K562 (cell line): ENCODE results near the gene ERMP1. TPM values are rescaled to one million over a fixed set of nuclear protein-coding genes. Genes with fewer than 3 reads are reported as not detected.
A peak's percentile ranks its signal among the peaks of the same experiment; 100 is the strongest.

Source experiments
- ARID4B ChIP-seq: sonication (generic); formaldehyde crosslinking; IDR thresholded peaks from 2 replicates; pipeline ENCODE4 v1.8.0; 2022; ENCODE audit warnings: mild to moderate bottlenecking, missing genetic modification reagents
- ASH1L ChIP-seq: fragments of 450-650 bp; IDR thresholded peaks from 2 replicates; pipeline ENCODE4 v1.6.1; 2018; ENCODE audit warnings: borderline replicate concordance, mild to moderate bottlenecking, low read depth; ENCODE audit not compliant: partially characterized antibody
- BACH1 ChIP-seq: fragments of 200-800 bp; sonication (Bioruptor generic); IDR thresholded peaks from 2 replicates; pipeline ENCODE4 v1.6.1; 2016; ENCODE audit warnings: missing genetic modification characterization, missing compliant biosample characterization
- HES1 ChIP-seq: fragments of 450-650 bp; IDR thresholded peaks from 2 replicates; pipeline ENCODE4 v1.6.1; 2016; ENCODE audit warnings: low read depth, mild to moderate bottlenecking, moderate library complexity
- MEF2D ChIP-seq: conservative IDR thresholded peaks from 2 replicates; pipeline ENCODE4 v1.6.1; 2016; ENCODE audit warnings: low read depth, missing genetic modification characterization, missing compliant biosample characterization
- PYGO2 ChIP-seq: fragments of 450-650 bp; IDR thresholded peaks from 2 replicates; pipeline ENCODE4 v1.6.1; 2016; ENCODE audit warnings: mild to moderate bottlenecking, missing genetic modification characterization, moderate library complexity, missing compliant biosample characterization
- RCOR1 ChIP-seq, 2 experiments: IDR thresholded peaks; 2 replicates each; pipeline ENCODE4 v1.6.1; 2012; ENCODE audit warnings: low read depth in 2 of 2, low read length in 2 of 2, borderline replicate concordance in 1 of 2, improper control_type of control experiment in 1 of 2
- ZNF121 ChIP-seq: sonication (generic); formaldehyde crosslinking; conservative IDR thresholded peaks from 2 replicates; pipeline ENCODE4 v1.8.0; 2022; ENCODE audit warnings: missing genetic modification reagents
- ZNF239 ChIP-seq: fragments of 250-450 bp; sonication (Bioruptor Pico); IDR thresholded peaks from 2 replicates; pipeline ENCODE4 v1.4.0; 2020; ENCODE audit warnings: mild to moderate bottlenecking
- ZNF436 ChIP-seq: fragments of 250-450, 450-650 bp; sonication (Bioruptor Pico); formaldehyde crosslinking; IDR thresholded peaks from 2 replicates; pipeline ENCODE4 v1.7.0; 2020; ENCODE audit warnings: mild to moderate bottlenecking
- ZNF785 ChIP-seq: fragments of 250-450 bp; sonication (Bioruptor Pico); IDR thresholded peaks from 2 replicates; pipeline ENCODE4 v1.4.0; 2020; ENCODE audit warnings: mild to moderate bottlenecking
- polyA plus RNA-seq, 8 experiments: library from polyadenylated mRNA; depleted of rRNA in 4 of 8; stranded (reverse) in 5 of 8; unstranded in 3 of 8; fragments of >200 nt; fragmentation: Nextera tagmentation in 2 of 8; fragmentation: Illumina TruSeq in 1 of 8; extraction: Ambion mirVana in 2 of 8; extraction: Trizol in 1 of 8; gene quantifications; 2 replicates each; pipeline versions ENCODE4 v1.2.1 to v1.2.3, GENCODE V29; 2011 to 2014; ENCODE audit warnings: inconsistent platforms in 1 of 8, missing spikeins in 1 of 8
- total RNA-seq, 7 experiments: library from RNA; depleted of rRNA in 6 of 7; stranded (reverse); fragments of >200 nt in 6 of 7; fragmentation: Illumina TruSeq in 2 of 7; extraction: Trizol in 2 of 7; gene quantifications; 2 replicates each; pipeline versions ENCODE4 v1.2.1 to v1.2.3, GENCODE V29; 2011 to 2021; ENCODE audit warnings: low replicate concordance in 1 of 7
- TF ChIP-seq, protein P1 (sequence below): sonication (generic); formaldehyde crosslinking; IDR thresholded peaks from 2 replicates; pipeline ENCODE4 v1.8.1; 2023; ENCODE audit warnings: mild to moderate bottlenecking, missing genetic modification reagents
- TF ChIP-seq, protein P2 (sequence below): fragments of 250-450 bp; sonication (Bioruptor Pico); IDR thresholded peaks from 2 replicates; pipeline ENCODE4 v1.5.0; 2021; ENCODE audit warnings: mild to moderate bottlenecking, moderate library complexity
- TF ChIP-seq, protein P3 (sequence below): fragments of 450-650 bp; formaldehyde crosslinking; IDR thresholded peaks from 2 replicates; pipeline ENCODE4 v1.4.0; 2022; ENCODE audit warnings: mild to moderate bottlenecking, moderate library complexity

ERMP1 gene
- total and polyA plus RNA-seq, 9 of the 15 experiments (the other 6 are each of a cell fraction or from before 2014, with no cell fraction given): 2.5 to 26.3 (median 12.6) TPM

- TF ChIP-seq PYGO2 (tag): no peak
- TF ChIP-seq RCOR1 (IDR thresholded peaks at IDR 0.05; ENCODE audit: borderline replicate concordance in 1 of 2, low read depth in 2 of 2, low read length in 2 of 2): peak in 1 of 2 experiments; percentile 78; a peak in 2 of 4 replicates
- TF ChIP-seq, protein P1, sequence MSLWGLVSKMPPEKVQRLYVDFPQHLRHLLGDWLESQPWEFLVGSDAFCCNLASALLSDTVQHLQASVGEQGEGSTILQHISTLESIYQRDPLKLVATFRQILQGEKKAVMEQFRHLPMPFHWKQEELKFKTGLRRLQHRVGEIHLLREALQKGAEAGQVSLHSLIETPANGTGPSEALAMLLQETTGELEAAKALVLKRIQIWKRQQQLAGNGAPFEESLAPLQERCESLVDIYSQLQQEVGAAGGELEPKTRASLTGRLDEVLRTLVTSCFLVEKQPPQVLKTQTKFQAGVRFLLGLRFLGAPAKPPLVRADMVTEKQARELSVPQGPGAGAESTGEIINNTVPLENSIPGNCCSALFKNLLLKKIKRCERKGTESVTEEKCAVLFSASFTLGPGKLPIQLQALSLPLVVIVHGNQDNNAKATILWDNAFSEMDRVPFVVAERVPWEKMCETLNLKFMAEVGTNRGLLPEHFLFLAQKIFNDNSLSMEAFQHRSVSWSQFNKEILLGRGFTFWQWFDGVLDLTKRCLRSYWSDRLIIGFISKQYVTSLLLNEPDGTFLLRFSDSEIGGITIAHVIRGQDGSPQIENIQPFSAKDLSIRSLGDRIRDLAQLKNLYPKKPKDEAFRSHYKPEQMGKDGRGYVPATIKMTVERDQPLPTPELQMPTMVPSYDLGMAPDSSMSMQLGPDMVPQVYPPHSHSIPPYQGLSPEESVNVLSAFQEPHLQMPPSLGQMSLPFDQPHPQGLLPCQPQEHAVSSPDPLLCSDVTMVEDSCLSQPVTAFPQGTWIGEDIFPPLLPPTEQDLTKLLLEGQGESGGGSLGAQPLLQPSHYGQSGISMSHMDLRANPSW (CRISPR knock-in tag): no peak
- TF ChIP-seq ASH1L: no peak
- TF ChIP-seq, protein P2, sequence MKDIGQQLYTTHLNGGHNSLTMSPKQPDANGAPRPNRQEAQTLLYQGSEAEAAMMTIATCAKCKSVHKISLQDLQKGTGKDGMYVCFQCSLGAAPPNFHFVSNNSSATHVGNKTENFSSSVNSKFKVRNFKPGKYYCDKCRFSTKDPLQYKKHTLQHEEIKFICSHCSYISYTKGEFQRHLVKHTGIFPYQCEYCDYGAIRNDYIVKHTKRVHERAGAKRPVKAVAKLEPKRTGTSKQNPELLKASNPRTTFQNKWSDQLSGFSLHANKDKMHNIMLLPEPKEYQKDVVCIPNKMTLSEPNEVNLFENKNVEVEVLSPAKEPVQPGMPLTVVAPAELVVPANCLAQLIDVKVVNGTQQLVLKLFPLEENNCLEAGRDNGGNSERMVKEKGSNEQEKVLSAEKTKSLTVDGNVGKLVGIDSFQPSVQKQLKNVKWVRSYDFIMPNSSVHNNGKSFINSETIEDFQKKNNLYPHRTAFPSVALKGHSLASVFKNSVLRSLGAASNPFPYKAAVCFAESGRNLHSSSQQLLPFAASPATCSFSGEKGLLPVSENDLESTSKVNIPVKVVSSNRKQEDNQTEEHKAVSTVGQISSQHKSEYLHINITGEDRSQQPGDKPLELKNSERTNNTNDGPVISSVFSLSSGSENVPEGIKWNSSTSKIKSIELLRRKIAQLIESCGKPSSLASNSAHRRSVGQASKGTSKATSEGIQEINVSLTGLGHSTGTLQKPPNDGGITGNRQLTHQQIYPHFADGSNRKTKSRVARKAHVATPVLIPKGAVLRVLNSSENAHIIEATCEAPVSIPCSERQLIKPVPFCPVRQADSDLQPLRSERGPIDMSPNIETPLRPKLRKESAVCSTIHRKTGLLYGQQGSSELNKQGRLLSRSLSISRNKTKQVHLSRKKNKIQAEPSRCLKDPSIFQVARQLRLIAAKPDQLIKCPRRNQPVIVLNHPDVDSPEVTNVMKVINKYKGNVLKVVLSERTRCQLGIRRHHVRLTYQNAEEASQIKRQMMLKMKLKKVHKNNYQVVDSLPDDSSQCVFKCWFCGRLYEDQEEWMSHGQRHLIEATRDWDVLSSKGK: no peak
- peak; percentile 54; the same call in 1 of the 2 replicates for TF ChIP-seq HES1
- TF ChIP-seq MEF2D (tag): no peak
- TF ChIP-seq, protein P3, sequence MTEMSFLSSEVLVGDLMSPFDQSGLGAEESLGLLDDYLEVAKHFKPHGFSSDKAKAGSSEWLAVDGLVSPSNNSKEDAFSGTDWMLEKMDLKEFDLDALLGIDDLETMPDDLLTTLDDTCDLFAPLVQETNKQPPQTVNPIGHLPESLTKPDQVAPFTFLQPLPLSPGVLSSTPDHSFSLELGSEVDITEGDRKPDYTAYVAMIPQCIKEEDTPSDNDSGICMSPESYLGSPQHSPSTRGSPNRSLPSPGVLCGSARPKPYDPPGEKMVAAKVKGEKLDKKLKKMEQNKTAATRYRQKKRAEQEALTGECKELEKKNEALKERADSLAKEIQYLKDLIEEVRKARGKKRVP: no peak
- TF ChIP-seq ZNF121 (CRISPR knock-in tag): no peak
- no peak for TF ChIP-seq ZNF436 (CRISPR knock-in tag)
- no peak for TF ChIP-seq ZNF785 (CRISPR knock-in tag)
- TF ChIP-seq ZNF239 (CRISPR knock-in tag): no peak
- 0 out of 2 replicates have a peak, but pooled peaks have one; percentile 28 for TF ChIP-seq ARID4B (CRISPR knock-in tag)
- TF ChIP-seq BACH1 (tag): no peak
Measured at GRCh38 chr9:5879419-5880181, 46.7 kb upstream of the ERMP1 start (continued).
